Mammary epithelial cell (primary cell): ENCODE results near the gene TAS2R38.

Experiments
- EZH2 ChIP-seq: IDR thresholded peaks from 2 replicates; pipeline ENCODE4 v1.6.1; 2012; ENCODE audit warnings: low read length, inconsistent platforms, borderline replicate concordance
- TF ChIP-seq, protein P1 (sequence below), 2 donors: IDR thresholded peaks in 1 of 2; conservative IDR thresholded peaks in 1 of 2; 2 replicates each; pipeline ENCODE4 v1.5.1; 2011 to 2012; ENCODE audit warnings: inconsistent platforms in 2 of 2, low read length in 2 of 2, mild to moderate bottlenecking in 2 of 2, control low read depth in 1 of 2, low read depth in 1 of 2; ENCODE audit not compliant: insufficient read depth in 1 of 2; ENCODE audit errors: extremely low read depth in 1 of 2

DNA sequence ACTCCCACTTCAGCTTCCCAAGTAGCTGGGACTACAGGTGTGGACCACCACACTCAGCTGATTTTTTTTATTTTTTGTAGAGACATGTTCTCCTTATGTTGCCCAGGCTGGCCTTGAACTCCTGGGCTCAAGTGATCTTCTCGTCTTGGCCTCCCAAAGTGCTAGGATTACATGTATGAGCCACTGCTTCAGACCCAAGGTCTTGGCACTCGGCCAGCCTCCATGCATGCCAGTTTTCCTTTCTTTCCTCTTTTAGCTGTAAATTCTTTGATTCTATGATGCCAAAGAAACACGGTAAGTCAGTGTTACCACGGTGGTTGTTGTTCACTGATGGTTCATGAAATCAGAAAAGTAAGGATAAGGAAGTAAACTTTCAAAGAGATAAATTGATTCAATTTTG is 19.1 kb upstream of the TAS2R38 start:
- TF ChIP-seq EZH2, result no peak
- TF ChIP-seq, protein P1, sequence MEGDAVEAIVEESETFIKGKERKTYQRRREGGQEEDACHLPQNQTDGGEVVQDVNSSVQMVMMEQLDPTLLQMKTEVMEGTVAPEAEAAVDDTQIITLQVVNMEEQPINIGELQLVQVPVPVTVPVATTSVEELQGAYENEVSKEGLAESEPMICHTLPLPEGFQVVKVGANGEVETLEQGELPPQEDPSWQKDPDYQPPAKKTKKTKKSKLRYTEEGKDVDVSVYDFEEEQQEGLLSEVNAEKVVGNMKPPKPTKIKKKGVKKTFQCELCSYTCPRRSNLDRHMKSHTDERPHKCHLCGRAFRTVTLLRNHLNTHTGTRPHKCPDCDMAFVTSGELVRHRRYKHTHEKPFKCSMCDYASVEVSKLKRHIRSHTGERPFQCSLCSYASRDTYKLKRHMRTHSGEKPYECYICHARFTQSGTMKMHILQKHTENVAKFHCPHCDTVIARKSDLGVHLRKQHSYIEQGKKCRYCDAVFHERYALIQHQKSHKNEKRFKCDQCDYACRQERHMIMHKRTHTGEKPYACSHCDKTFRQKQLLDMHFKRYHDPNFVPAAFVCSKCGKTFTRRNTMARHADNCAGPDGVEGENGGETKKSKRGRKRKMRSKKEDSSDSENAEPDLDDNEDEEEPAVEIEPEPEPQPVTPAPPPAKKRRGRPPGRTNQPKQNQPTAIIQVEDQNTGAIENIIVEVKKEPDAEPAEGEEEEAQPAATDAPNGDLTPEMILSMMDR (conservative IDR thresholded peaks at IDR 0.05 in 1 of 2, IDR thresholded peaks at IDR 0.05 in 1 of 2; ENCODE audit: extremely low read depth in 1 of 2, insufficient read depth in 1 of 2, low read depth in 1 of 2, low read length in 2 of 2), result no peak
